HepG2 (cell line): Measurements from ENCODE around the gene ELMOD3. TPM values are rescaled to one million over a fixed set of nuclear protein-coding genes. Genes with fewer than 3 reads are reported as not detected.

ENCODE experiments used
- HDAC2 ChIP-seq: sonication (generic); formaldehyde crosslinking; IDR thresholded peaks from 2 replicates; pipeline ENCODE4 v1.4.0; 2020; ENCODE audit warnings: missing genetic modification reagents
- HES4 ChIP-seq: sonication (generic); formaldehyde crosslinking; IDR thresholded peaks from 2 replicates; pipeline ENCODE4 v1.9.0; 2021; ENCODE audit warnings: mild to moderate bottlenecking, missing genetic modification reagents, borderline replicate concordance
- HMG20B ChIP-seq: conservative IDR thresholded peaks from 2 replicates; pipeline ENCODE4 v1.6.1; 2016; ENCODE audit warnings: missing genetic modification reagents, missing compliant biosample characterization
- JDP2 ChIP-seq: sonication (generic); formaldehyde crosslinking; IDR thresholded peaks from 2 replicates; pipeline ENCODE4 v1.8.1; 2022; ENCODE audit warnings: missing genetic modification reagents, borderline replicate concordance
- KAT7 ChIP-seq: IDR thresholded peaks from 2 replicates; pipeline ENCODE4 v1.6.1; 2018; ENCODE audit warnings: borderline replicate concordance, missing compliant biosample characterization
- MAFK ChIP-seq, 2 experiments: IDR thresholded peaks in 1 of 2; conservative IDR thresholded peaks in 1 of 2; 2 replicates each; pipeline ENCODE4 v1.6.1; 2011; ENCODE audit warnings: improper control_type of control experiment in 2 of 2, low read length in 2 of 2
- NFATC3 ChIP-seq: sonication (generic); formaldehyde crosslinking; IDR thresholded peaks from 2 replicates; pipeline ENCODE4 v1.5.1; 2020; ENCODE audit warnings: mild to moderate bottlenecking, missing genetic modification reagents
- NR2F2 ChIP-seq: IDR thresholded peaks from 2 replicates; pipeline ENCODE4 v1.6.1; 2012; ENCODE audit warnings: low read depth, inconsistent platforms, borderline replicate concordance
- ONECUT2 ChIP-seq: sonication (generic); formaldehyde crosslinking; IDR thresholded peaks from 2 replicates; pipeline ENCODE4 v1.4.0; 2020; ENCODE audit warnings: missing genetic modification reagents
- PITX1 ChIP-seq: sonication (generic); formaldehyde crosslinking; IDR thresholded peaks from 2 replicates; pipeline ENCODE4 v1.5.1; 2020; ENCODE audit warnings: mild to moderate bottlenecking, missing genetic modification reagents
- U2AF2 ChIP-seq: fragments of 200-400 bp; formaldehyde crosslinking; IDR thresholded peaks from 2 replicates; pipeline ENCODE4 v1.6.1; 2017; ENCODE audit warnings: low read depth, mild to moderate bottlenecking, low read length
- ZBTB8A ChIP-seq: sonication (generic); formaldehyde crosslinking; IDR thresholded peaks from 2 replicates; pipeline ENCODE4 v1.4.0; 2020; ENCODE audit warnings: mild to moderate bottlenecking, low read depth, missing genetic modification reagents, borderline replicate concordance
- ZNF263 ChIP-seq: sonication (generic); formaldehyde crosslinking; IDR thresholded peaks from 2 replicates; pipeline ENCODE4 v1.4.0; 2020; ENCODE audit warnings: missing genetic modification reagents
- ZNF543 ChIP-seq: sonication (generic); formaldehyde crosslinking; IDR thresholded peaks from 2 replicates; pipeline ENCODE4 v1.4.0; 2020; ENCODE audit warnings: mild to moderate bottlenecking, missing genetic modification reagents
- ZNF607 ChIP-seq: sonication (generic); formaldehyde crosslinking; IDR thresholded peaks from 2 replicates; pipeline ENCODE4 v1.5.1; 2020; ENCODE audit warnings: missing genetic modification reagents, mild to moderate bottlenecking, borderline replicate concordance
- ZNF615 ChIP-seq: sonication (generic); formaldehyde crosslinking; IDR thresholded peaks from 2 replicates; pipeline ENCODE4 v1.5.0; 2020; ENCODE audit warnings: mild to moderate bottlenecking, missing genetic modification reagents, borderline replicate concordance
- ZNF761 ChIP-seq: sonication (generic); formaldehyde crosslinking; conservative IDR thresholded peaks from 2 replicates; pipeline ENCODE4 v1.4.0; 2020; ENCODE audit warnings: mild to moderate bottlenecking, missing genetic modification reagents
- ZNF777 ChIP-seq: sonication (generic); formaldehyde crosslinking; IDR thresholded peaks from 2 replicates; pipeline ENCODE4 v1.4.0; 2020; ENCODE audit warnings: missing genetic modification reagents
- ZNF790 ChIP-seq: sonication (generic); formaldehyde crosslinking; IDR thresholded peaks from 2 replicates; pipeline ENCODE4 v1.8.0; 2022; ENCODE audit warnings: missing genetic modification reagents, mild to moderate bottlenecking, borderline replicate concordance
- polyA plus RNA-seq, 8 experiments: library from polyadenylated mRNA; depleted of rRNA in 3 of 8; stranded (reverse) in 7 of 8; unstranded in 1 of 8; fragments of >200 nt; fragmentation: Illumina TruSeq in 4 of 8; extraction: Trizol in 4 of 8; gene quantifications; 2 replicates each; pipeline versions ENCODE4 v1.2.1 to v1.2.3, GENCODE V29; 2011 to 2016; ENCODE audit warnings: low read depth in 4 of 8, missing spikeins in 1 of 8, mixed read lengths in 1 of 8; ENCODE audit not compliant: insufficient read depth in 1 of 8
- total RNA-seq, 5 experiments: library from RNA; depleted of rRNA; stranded (reverse); fragments of >200 nt; fragmentation: Illumina TruSeq; extraction: Trizol; gene quantifications; 2 replicates each; pipeline ENCODE4 v1.2.3, GENCODE V29; 2016; ENCODE audit warnings: low read depth in 1 of 5
- TF ChIP-seq, protein P1 (sequence below): sonication (generic); formaldehyde crosslinking; IDR thresholded peaks from 2 replicates; pipeline ENCODE4 v1.5.0; 2020; ENCODE audit warnings: mild to moderate bottlenecking, missing genetic modification reagents, borderline replicate concordance
- TF ChIP-seq, protein P2 (sequence below): IDR thresholded peaks from 2 replicates; pipeline ENCODE4 v1.6.1; 2018; ENCODE audit warnings: missing genetic modification reagents, mild to moderate bottlenecking, missing compliant biosample characterization
- TF ChIP-seq, protein P3 (sequence below): IDR thresholded peaks from 2 replicates; pipeline ENCODE4 v1.6.1; 2012; ENCODE audit warnings: low read depth, low read length, improper control_type of control experiment
- TF ChIP-seq, protein P4 (sequence below): sonication (generic); formaldehyde crosslinking; IDR thresholded peaks from 2 replicates; pipeline ENCODE4 v1.5.0; 2020; ENCODE audit warnings: mild to moderate bottlenecking, missing genetic modification reagents

ELMOD3 gene
- total and polyA plus RNA-seq, 2 of the 13 experiments (the other 11 are each of a cell fraction or from before 2014, with no cell fraction given), result 13.3 to 19.5 TPM

DNA sequence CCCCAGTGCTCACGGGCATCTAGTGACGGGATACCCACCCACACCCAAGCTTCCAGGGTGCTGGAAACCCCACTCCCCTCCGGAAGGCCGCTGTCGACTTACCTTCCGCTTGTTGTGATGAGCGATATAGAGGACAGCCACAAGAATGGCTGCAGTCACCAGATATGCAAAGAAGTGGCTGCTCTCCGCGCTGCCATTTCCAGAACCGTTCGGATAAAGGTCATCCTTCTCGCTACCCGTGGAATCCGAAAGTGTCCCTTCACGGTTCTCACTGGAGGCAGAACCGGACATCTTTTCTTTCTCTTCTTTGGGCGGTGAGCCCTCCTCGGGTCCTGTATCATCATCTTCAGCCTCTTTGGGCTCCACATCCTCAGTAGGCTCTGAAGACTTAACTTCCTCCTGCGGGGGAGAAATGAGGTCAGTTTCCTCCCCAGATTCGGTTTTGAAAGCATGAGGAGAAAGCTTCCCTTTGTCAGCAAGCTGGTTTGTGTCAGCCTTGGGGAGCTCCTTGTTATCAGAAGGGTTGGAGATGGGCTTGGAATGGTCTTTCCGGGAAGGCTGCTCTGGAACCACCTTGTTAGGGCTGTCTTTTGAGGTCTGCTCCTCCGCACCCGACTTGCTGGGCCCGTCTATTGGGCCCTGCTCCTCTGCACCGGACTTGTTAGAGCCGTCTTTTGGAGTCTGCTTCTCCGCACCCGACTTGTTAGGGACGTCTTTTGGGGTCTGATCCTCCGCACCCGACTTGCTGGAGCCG, 28.0 kb upstream of the ELMOD3 start (continued):
- TF ChIP-seq, protein P1, sequence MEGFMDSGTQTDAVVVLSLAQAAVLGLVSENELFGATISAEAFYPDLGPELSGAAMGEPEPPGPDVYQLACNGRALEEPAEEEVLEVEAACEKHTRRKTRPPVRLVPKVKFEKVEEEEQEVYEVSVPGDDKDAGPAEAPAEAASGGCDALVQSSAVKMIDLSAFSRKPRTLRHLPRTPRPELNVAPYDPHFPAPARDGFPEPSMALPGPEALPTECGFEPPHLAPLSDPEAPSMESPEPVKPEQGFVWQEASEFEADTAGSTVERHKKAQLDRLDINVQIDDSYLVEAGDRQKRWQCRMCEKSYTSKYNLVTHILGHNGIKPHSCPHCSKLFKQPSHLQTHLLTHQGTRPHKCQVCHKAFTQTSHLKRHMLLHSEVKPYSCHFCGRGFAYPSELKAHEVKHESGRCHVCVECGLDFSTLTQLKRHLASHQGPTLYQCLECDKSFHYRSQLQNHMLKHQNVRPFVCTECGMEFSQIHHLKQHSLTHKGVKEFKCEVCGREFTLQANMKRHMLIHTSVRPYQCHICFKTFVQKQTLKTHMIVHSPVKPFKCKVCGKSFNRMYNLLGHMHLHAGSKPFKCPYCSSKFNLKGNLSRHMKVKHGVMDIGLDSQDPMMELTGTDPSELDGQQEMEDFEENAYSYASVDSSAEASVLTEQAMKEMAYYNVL, result 0 out of 2 replicates have a peak, but pooled peaks have one; percentile 27
- TF ChIP-seq ZNF615 (CRISPR knock-in tag) (no peak), ZNF761 (CRISPR knock-in tag) (no peak), ZNF790 (CRISPR knock-in tag) (no peak), KAT7 (no peak), ZNF263 (CRISPR knock-in tag) (peak; percentile 43; the same call in 1 of the 2 replicates), HDAC2 (CRISPR knock-in tag) (0 out of 2 replicates have a peak, but pooled peaks have one; percentile 27), ZNF777 (0 out of 2 replicates have a peak, but pooled peaks have one; percentile 50), NFATC3 (CRISPR knock-in tag) (no peak), HES4 (CRISPR knock-in tag) (no peak), MAFK (conservative IDR thresholded peaks at IDR 0.05 in 1 of 2, IDR thresholded peaks at IDR 0.05 in 1 of 2; ENCODE audit: low read length in 2 of 2) (no peak), HMG20B (CRISPR knock-in tag) (no peak), NR2F2 (no peak), ZNF607 (CRISPR knock-in tag) (0 out of 2 replicates have a peak, but pooled peaks have one; percentile 20), ZBTB8A (CRISPR knock-in tag) (0 out of 2 replicates have a peak, but pooled peaks have one; percentile 60), U2AF2 (no peak), PITX1 (no peak), ONECUT2 (CRISPR knock-in tag) (no peak), ZNF543 (CRISPR knock-in tag) (no peak), JDP2 (no peak)
- TF ChIP-seq, protein P2, sequence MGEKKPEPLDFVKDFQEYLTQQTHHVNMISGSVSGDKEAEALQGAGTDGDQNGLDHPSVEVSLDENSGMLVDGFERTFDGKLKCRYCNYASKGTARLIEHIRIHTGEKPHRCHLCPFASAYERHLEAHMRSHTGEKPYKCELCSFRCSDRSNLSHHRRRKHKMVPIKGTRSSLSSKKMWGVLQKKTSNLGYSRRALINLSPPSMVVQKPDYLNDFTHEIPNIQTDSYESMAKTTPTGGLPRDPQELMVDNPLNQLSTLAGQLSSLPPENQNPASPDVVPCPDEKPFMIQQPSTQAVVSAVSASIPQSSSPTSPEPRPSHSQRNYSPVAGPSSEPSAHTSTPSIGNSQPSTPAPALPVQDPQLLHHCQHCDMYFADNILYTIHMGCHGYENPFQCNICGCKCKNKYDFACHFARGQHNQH (CRISPR knock-in tag), result no peak; the same call in 1 of the 2 replicates
- TF ChIP-seq, protein P3, sequence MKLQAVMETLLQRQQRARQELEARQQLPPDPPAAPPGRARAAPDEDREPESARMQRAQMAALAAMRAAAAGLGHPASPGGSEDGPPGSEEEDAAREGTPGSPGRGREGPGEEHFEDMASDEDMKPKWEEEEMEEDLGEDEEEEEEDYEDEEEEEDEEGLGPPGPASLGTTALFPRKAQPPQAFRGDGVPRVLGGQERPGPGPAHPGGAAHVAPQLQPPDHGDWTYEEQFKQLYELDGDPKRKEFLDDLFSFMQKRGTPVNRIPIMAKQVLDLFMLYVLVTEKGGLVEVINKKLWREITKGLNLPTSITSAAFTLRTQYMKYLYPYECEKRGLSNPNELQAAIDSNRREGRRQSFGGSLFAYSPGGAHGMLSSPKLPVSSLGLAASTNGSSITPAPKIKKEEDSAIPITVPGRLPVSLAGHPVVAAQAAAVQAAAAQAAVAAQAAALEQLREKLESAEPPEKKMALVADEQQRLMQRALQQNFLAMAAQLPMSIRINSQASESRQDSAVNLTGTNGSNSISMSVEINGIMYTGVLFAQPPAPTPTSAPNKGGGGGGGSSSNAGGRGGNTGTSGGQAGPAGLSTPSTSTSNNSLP, result no peak
- TF ChIP-seq, protein P4, sequence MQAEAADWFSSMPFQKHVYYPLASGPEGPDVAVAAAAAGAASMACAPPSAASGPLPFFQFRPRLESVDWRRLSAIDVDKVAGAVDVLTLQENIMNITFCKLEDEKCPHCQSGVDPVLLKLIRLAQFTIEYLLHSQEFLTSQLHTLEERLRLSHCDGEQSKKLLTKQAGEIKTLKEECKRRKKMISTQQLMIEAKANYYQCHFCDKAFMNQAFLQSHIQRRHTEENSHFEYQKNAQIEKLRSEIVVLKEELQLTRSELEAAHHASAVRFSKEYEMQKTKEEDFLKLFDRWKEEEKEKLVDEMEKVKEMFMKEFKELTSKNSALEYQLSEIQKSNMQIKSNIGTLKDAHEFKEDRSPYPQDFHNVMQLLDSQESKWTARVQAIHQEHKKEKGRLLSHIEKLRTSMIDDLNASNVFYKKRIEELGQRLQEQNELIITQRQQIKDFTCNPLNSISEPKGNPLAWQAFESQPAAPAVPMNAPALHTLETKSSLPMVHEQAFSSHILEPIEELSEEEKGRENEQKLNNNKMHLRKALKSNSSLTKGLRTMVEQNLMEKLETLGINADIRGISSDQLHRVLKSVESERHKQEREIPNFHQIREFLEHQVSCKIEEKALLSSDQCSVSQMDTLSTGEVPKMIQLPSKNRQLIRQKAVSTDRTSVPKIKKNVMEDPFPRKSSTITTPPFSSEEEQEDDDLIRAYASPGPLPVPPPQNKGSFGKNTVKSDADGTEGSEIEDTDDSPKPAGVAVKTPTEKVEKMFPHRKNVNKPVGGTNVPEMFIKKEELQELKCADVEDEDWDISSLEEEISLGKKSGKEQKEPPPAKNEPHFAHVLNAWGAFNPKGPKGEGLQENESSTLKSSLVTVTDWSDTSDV (CRISPR knock-in tag), result no peak
